ENCODE measurements around the gene KIAA0040. TPM values are rescaled to one million over a fixed set of nuclear protein-coding genes. Genes with fewer than 3 reads are reported as not detected.
A peak's percentile ranks its signal among the peaks of the same experiment; 100 is the strongest.

KIAA0040 gene
- total and polyA plus RNA-seq, 4 experiments from 2014 or later, result 28.7 to 53.8 (median 34.9) TPM

DNA sequence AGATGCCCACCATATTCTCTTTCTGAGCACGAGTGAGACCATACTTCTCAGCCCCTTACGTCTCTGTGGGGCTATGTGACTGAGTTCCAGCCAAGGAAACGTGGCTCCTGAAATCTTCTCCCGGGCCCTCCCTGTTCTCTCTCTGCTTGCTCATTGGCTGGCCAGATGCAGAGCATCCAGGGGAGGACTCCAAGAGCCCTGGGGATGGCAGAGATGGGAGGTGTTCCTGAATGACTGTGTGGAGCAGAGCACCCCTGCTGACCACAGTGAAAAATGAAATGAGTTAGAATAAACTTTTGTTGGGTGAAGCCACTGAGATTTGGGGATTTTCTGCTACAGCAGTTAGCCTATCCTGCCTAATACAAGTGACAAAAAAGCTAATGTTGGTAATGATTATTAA is 23.8 kb downstream of the KIAA0040 start:
- ChIA-PET POLR2A (ENCODE audit: partially characterized antibody) (interaction anchor here (1.0 to 2.1 kb wide), 3 partner anchors 8 to 40 kb away, joined by 3 to 9 read pairs (median 5); no protein-coding TSS in a partner anchor), CTCF (ENCODE audit: partially characterized antibody) (interaction anchor here (0.6 to 3.9 kb wide), 8 partner anchors 13 to 149 kb away, joined by 3 to 27 read pairs (median 4); no protein-coding TSS in a partner anchor)
- Mint-ChIP-seq H3K4me1 (peaks cover 44 to 69% (median 55%) of the 10 kb centered on the region in 4 donors), H3K36me3 (peaks cover 73 to 86% of the 10 kb centered on the region in 2 donors), H3K27ac (peak overlapping the region in 4 of 7 donors; percentile 36 to 76 (median 62)), H3K9me3 (no peaks in the 10 kb centered on the region), H3K27me3 (no peaks in the 10 kb centered on the region), H3K4me3 (no peak overlapping the region)
- Histone ChIP-seq H3K27ac (ENCODE audit: low read depth, low read length) (no peak overlapping the region), H3K36me3 (ENCODE audit: insufficient read depth, low read length) (peaks cover 43% of the 10 kb centered on the region), H3K27me3 (ENCODE audit: insufficient read depth, low read length) (no peaks in the 10 kb centered on the region), H3K9me3 (ENCODE audit: control insufficient read depth in 1 of 2, low read length in 2 of 2) (no peaks in the 10 kb centered on the region), H3K4me3 (ENCODE audit: low read length in 2 of 2) (no peak overlapping the region), H3K4me1 (ENCODE audit: insufficient read depth, low read length) (peaks cover 24% of the 10 kb centered on the region)
- DNase-seq, result no peak
- intact Hi-C loops (cut with micrococcal nuclease), result loop anchor here (2.0 kb wide), 1 partner anchor 22 kb away; no protein-coding TSS in a partner anchor

DNA sequence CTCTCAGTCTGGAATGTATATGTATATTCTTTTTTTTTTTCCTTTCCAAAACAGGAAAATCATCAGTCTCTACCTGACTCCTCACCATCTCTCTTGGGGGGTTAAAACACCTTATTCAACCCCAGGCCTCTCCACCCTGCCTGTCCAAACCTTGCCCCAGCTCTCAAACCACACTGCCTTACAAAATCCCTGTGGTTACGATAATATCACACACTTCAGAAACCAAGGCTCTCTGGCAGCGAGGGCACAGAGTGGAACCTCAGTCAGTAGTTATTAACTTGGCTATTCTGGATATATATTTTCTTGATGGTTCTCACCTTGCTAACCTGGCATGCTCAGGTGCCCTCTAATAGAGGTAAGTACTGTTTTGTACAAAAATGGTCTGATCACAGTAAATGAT is 24.7 kb downstream of the KIAA0040 start:
- peaks cover 40 to 60% (median 49%) of the 10 kb centered on the region in 4 donors for H3K4me1 Mint-ChIP-seq
- Histone ChIP-seq H3K27ac (ENCODE audit: low read depth, low read length) (no peak overlapping the region), H3K9me3 (ENCODE audit: control insufficient read depth in 1 of 2, low read length in 2 of 2) (no peaks in the 10 kb centered on the region), H3K36me3 (ENCODE audit: insufficient read depth, low read length) (peaks cover 45% of the 10 kb centered on the region), H3K27me3 (ENCODE audit: insufficient read depth, low read length) (no peaks in the 10 kb centered on the region), H3K4me3 (ENCODE audit: low read length in 2 of 2) (no peak overlapping the region), H3K4me1 (ENCODE audit: insufficient read depth, low read length) (peaks cover 24% of the 10 kb centered on the region)
- H3K27me3 Mint-ChIP-seq, result no peaks in the 10 kb centered on the region
- H3K36me3 Mint-ChIP-seq, result peaks cover 70 to 86% of the 10 kb centered on the region in 2 donors
- H3K4me3 Mint-ChIP-seq, result no peak overlapping the region
- ChIA-PET CTCF (ENCODE audit: partially characterized antibody) (interaction anchor here (1.1 to 3.4 kb wide), 4 partner anchors 16 to 150 kb away, joined by 3 to 22 read pairs (median 5); no protein-coding TSS in a partner anchor), POLR2A (ENCODE audit: partially characterized antibody) (interaction anchor here (1.0 kb wide), 1 partner anchor 12 kb away, joined by 3 read pairs; no protein-coding TSS in a partner anchor)
- H3K27ac Mint-ChIP-seq, result peak overlapping the region; percentile 4 to 84 (median 64)
- H3K9me3 Mint-ChIP-seq, result no peaks in the 10 kb centered on the region
- no peak for DNase-seq
- intact Hi-C loops (cut with micrococcal nuclease), result loop anchor here (2.0 kb wide), 1 partner anchor 23 kb away; no protein-coding TSS in a partner anchor

DNA sequence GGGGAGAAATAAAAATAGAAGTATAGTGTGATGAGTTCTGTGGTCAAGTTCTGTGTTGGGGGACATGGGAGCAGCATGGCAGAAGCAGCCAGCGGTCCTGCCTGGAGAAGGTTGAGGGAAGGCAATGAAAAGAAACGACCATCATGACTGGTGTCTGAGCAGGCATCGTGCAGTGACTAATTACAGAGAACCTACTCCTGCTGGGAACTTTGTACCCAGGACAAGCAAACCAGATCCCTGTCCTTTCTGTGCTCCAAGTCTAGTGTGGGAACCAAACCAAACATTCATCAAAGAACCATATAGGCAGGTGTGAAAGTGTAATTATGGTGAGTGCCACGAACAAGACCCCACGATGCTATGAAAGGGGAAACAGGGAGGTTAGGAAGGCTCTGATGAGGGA is 25.8 kb downstream of the KIAA0040 start:
- Histone ChIP-seq H3K4me3 (ENCODE audit: low read length in 2 of 2) (no peak overlapping the region), H3K27ac (ENCODE audit: low read depth, low read length) (no peak overlapping the region)
- peaks cover 72 to 89% of the 10 kb centered on the region in 2 donors for H3K36me3 Mint-ChIP-seq

DNA sequence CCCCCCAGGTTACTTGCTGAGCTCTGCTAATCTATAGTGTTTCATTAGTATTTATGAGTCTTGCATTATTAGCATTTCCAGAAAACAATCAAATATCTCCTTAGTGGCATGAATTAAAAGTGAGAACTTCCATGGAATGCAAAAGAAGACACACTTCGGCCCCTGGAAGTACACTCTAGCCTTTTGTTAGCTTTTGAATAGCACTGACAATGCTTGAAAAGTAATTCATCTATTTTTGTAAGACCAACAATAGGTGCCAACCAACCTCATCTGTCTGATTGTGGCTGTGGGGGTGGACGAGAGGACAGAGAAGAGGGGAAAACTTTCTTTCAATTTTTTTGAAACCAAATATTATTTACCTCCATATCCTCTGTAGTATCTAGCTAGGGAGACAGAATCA is 27.8 kb downstream of the KIAA0040 start:
- CTCF ChIA-PET (ENCODE audit: partially characterized antibody), result interaction anchor here (1.1 to 3.6 kb wide), 8 partner anchors 8 to 154 kb away, joined by 3 to 22 read pairs (median 6); no protein-coding TSS in a partner anchor
- Histone ChIP-seq H3K27ac (ENCODE audit: low read depth, low read length) (no peak overlapping the region), H3K9me3 (ENCODE audit: control insufficient read depth in 1 of 2, low read length in 2 of 2) (no peaks in the 10 kb centered on the region), H3K36me3 (ENCODE audit: insufficient read depth, low read length) (peaks cover 63% of the 10 kb centered on the region), H3K4me3 (ENCODE audit: low read length in 2 of 2) (no peak overlapping the region), H3K27me3 (ENCODE audit: insufficient read depth, low read length) (no peaks in the 10 kb centered on the region), H3K4me1 (ENCODE audit: insufficient read depth, low read length) (no peaks in the 10 kb centered on the region)
- Mint-ChIP-seq H3K36me3 (peaks cover 72 to 93% of the 10 kb centered on the region in 2 donors), H3K4me3 (no peak overlapping the region), H3K9me3 (no peaks in the 10 kb centered on the region), H3K4me1 (peaks cover 25 to 42% (median 29%) of the 10 kb centered on the region in 4 donors), H3K27ac (peak overlapping the region in 2 of 7 donors; percentile 19 to 41), H3K27me3 (no peaks in the 10 kb centered on the region)
- no peak for DNase-seq
- POLR2A ChIA-PET (ENCODE audit: partially characterized antibody), result no interaction called here
- intact Hi-C loops (cut with micrococcal nuclease), result no loop called here

More for the DNA sequence above, 25.8 kb downstream of the KIAA0040 start:
- peaks cover 19% of the 10 kb centered on the region for H3K4me1 ChIP-seq (ENCODE audit: insufficient read depth, low read length)
- intact Hi-C loops (cut with micrococcal nuclease), result no loop called here
- Mint-ChIP-seq H3K27ac (peak overlapping the region in 6 of 7 donors; percentile 2 to 80 (median 38)), H3K27me3 (no peaks in the 10 kb centered on the region), H3K4me3 (no peak overlapping the region), H3K9me3 (no peaks in the 10 kb centered on the region), H3K4me1 (peaks cover 37 to 53% (median 45%) of the 10 kb centered on the region in 4 donors)
- CTCF ChIA-PET (ENCODE audit: partially characterized antibody), result interaction anchor here (1.0 to 1.9 kb wide), 3 partner anchors 12 to 151 kb away, joined by 3 to 7 read pairs (median 6); no protein-coding TSS in a partner anchor
- peaks cover 50% of the 10 kb centered on the region for H3K36me3 ChIP-seq (ENCODE audit: insufficient read depth, low read length)
- no peaks in the 10 kb centered on the region for H3K27me3 ChIP-seq (ENCODE audit: insufficient read depth, low read length)
- POLR2A ChIA-PET (ENCODE audit: partially characterized antibody), result no interaction called here
- DNase-seq, result no peak
- no peaks in the 10 kb centered on the region for H3K9me3 ChIP-seq (ENCODE audit: control insufficient read depth in 1 of 2, low read length in 2 of 2)

DNA sequence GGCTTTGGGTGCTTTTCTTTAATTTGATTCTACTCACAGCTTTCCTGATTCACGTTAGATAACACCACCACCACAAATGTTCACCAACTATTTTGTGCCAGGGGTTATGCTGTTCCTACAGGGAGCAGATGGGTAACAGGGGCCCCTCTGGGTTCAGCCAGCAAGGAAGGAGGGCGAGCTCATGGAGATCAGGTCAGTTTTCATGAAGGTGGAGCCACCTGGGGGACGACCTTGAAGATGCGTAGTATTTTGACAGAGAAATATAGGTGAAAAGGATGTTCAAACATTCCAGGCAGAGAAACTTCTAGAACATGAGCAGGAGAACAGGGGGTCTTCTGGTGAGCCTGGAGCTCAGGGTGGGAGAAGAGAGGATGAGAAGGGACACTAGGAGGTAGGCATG is 28.9 kb downstream of the KIAA0040 start:
- intact Hi-C loops (cut with micrococcal nuclease), result no loop called here
- CTCF ChIA-PET (ENCODE audit: partially characterized antibody), result interaction anchor here (1.2 to 3.6 kb wide), 4 partner anchors 9 to 155 kb away, joined by 3 to 22 read pairs (median 9); no protein-coding TSS in a partner anchor
- no peak overlapping the region for H3K4me3 ChIP-seq (ENCODE audit: low read length in 2 of 2)
- peaks cover 63% of the 10 kb centered on the region for H3K36me3 ChIP-seq (ENCODE audit: insufficient read depth, low read length)
- peaks cover 18 to 36% (median 20%) of the 10 kb centered on the region in 4 donors for H3K4me1 Mint-ChIP-seq
- no peaks in the 10 kb centered on the region for H3K4me1 ChIP-seq (ENCODE audit: insufficient read depth, low read length)
- H3K27ac ChIP-seq (ENCODE audit: low read depth, low read length), result no peak overlapping the region
- DNase-seq, result no peak
- peak overlapping the region in 5 of 7 donors; percentile 24 to 74 (median 38) for H3K27ac Mint-ChIP-seq
- POLR2A ChIA-PET (ENCODE audit: partially characterized antibody), result no interaction called here
- peaks cover 75 to 91% of the 10 kb centered on the region in 2 donors for H3K36me3 Mint-ChIP-seq
- H3K9me3 ChIP-seq (ENCODE audit: control insufficient read depth in 1 of 2, low read length in 2 of 2), result no peaks in the 10 kb centered on the region
- H3K9me3 Mint-ChIP-seq, result no peaks in the 10 kb centered on the region
- no peaks in the 10 kb centered on the region for H3K27me3 ChIP-seq (ENCODE audit: insufficient read depth, low read length)
- no peak overlapping the region for H3K4me3 Mint-ChIP-seq
- no peaks in the 10 kb centered on the region for H3K27me3 Mint-ChIP-seq

DNA sequence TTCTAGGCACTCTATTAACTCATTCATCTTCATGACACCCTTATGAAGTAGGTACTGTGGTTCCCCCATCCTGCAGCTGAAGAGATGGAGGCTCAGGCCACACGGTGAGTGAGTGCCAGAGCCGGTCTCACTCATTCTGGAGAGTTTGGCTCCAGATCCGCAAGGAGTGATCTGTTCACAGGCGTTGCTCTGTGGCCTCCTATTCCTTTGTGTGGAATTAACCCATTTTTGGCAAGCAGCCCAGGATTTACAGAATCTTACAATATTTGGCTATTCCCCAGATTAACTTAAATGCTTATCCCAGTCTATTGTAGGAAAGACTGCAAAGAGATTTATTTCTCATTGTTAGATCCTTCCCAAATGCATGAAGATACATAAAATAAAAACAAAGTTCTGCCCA is 29.6 kb downstream of the KIAA0040 start:
- Mint-ChIP-seq H3K4me3 (no peak overlapping the region), H3K27ac (peak overlapping the region in 3 of 7 donors; percentile 37 to 74 (median 49)), H3K27me3 (no peaks in the 10 kb centered on the region), H3K9me3 (no peaks in the 10 kb centered on the region), H3K4me1 (peaks cover 13 to 28% (median 14%) of the 10 kb centered on the region in 4 donors), H3K36me3 (peaks cover 76 to 89% of the 10 kb centered on the region in 2 donors)
- intact Hi-C loops (cut with micrococcal nuclease), result no loop called here
- H3K9me3 ChIP-seq (ENCODE audit: control insufficient read depth in 1 of 2, low read length in 2 of 2), result no peaks in the 10 kb centered on the region
- no peak for DNase-seq
- ChIA-PET CTCF (ENCODE audit: partially characterized antibody) (interaction anchor here (2.2 to 3.6 kb wide), 3 partner anchors 8 to 156 kb away, joined by 11 to 22 read pairs (median 12); no protein-coding TSS in a partner anchor), POLR2A (ENCODE audit: partially characterized antibody) (no interaction called here)
- H3K27ac ChIP-seq (ENCODE audit: low read depth, low read length), result no peak overlapping the region
- H3K4me3 ChIP-seq (ENCODE audit: low read length in 2 of 2), result no peak overlapping the region
- no peaks in the 10 kb centered on the region for H3K27me3 ChIP-seq (ENCODE audit: insufficient read depth, low read length)
- H3K4me1 ChIP-seq (ENCODE audit: insufficient read depth, low read length), result no peaks in the 10 kb centered on the region
- H3K36me3 ChIP-seq (ENCODE audit: insufficient read depth, low read length), result peaks cover 63% of the 10 kb centered on the region

DNA sequence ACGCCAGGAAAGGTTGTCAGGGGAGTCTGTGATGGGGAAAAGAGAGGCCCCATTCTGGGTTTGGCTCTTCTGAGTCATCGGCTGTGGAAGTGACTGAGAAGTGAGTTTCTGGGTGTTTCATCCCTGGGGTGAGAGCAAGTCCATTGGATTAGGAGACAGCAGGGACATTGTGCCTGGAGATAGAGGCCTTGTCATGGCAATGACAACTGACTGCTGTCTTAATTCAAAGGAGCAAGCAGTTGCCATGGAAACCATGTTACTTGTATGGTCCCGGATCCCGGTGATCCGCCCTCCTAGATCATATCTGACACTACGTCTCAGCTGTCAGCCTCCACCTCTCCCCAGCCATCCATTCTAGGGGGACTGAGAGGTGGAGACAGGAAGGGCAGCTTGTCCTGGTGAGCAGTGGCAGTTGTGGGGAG is 34.4 kb downstream of the KIAA0040 start:
- H3K9me3 Mint-ChIP-seq, result no peaks in the 10 kb centered on the region
- H3K27me3 ChIP-seq (ENCODE audit: insufficient read depth, low read length), result no peaks in the 10 kb centered on the region
- intact Hi-C loops (cut with micrococcal nuclease), result no loop called here
- ChIA-PET POLR2A (ENCODE audit: partially characterized antibody) (no interaction called here), CTCF (ENCODE audit: partially characterized antibody) (interaction anchor here (4.0 to 8.5 kb wide), 3 partner anchors 13 to 162 kb away, joined by 57 to 417 read pairs (median 69); partner anchors contain the start of gene KIAA0040)
- H3K27ac Mint-ChIP-seq, result peak overlapping the region in 3 of 7 donors; percentile 7 to 14 (median 14)
- peaks cover 13% of the 10 kb centered on the region for H3K4me1 ChIP-seq (ENCODE audit: insufficient read depth, low read length)
- peaks cover 12 to 33% (median 22%) of the 10 kb centered on the region in 4 donors for H3K4me1 Mint-ChIP-seq
- H3K27me3 Mint-ChIP-seq, result peaks cover 6 to 7% of the 10 kb centered on the region in 2 donors
- no peak overlapping the region for H3K4me3 Mint-ChIP-seq
- H3K36me3 ChIP-seq (ENCODE audit: insufficient read depth, low read length), result peaks cover 22% of the 10 kb centered on the region
- no peak overlapping the region for H3K27ac ChIP-seq (ENCODE audit: low read depth, low read length)
- DNase-seq, result no peak
- H3K4me3 ChIP-seq (ENCODE audit: low read length in 2 of 2), result no peak overlapping the region
- peaks cover 45 to 48% of the 10 kb centered on the region in 2 donors for H3K36me3 Mint-ChIP-seq
- no peaks in the 10 kb centered on the region for H3K9me3 ChIP-seq (ENCODE audit: control insufficient read depth in 1 of 2, low read length in 2 of 2)

Measured in CD4-positive, alpha-beta memory T cell (primary cell).